MM.1S (cell line): Measurements from ENCODE around the gene RXRA.

Experiments
- DNase-seq: peaks from one replicate; pipeline ENCODE4 v3.0.0-alpha.2; 2015
- H2AFZ ChIP-seq: fragments of 300-600 bp; sonication (generic); 2 replicates; pipeline ENCODE4 v1.6.0; 2016; ENCODE audit warnings: antibody characterized with exemption, low read length
- H3F3A ChIP-seq: fragments of 300-600 bp; sonication (generic); 2 replicates; pipeline ENCODE4 v1.6.1; 2016; ENCODE audit warnings: mild to moderate bottlenecking, antibody characterized with exemption, low read length, moderate library complexity, mixed read lengths; ENCODE audit not compliant: insufficient read depth
- H3K27ac ChIP-seq: fragments of 300-600 bp; sonication (generic); 2 replicates; pipeline ENCODE4 v1.5.1; 2016; ENCODE audit warnings: mild to moderate bottlenecking, low read length
- H3K27me3 ChIP-seq: fragments of 300-600 bp; sonication (generic); replicated peaks from 2 replicates; pipeline ENCODE4 v1.6.0; 2016; ENCODE audit warnings: low read length; ENCODE audit not compliant: insufficient read depth
- H3K36me3 ChIP-seq: fragments of 300-600 bp; sonication (generic); replicated peaks from 2 replicates; pipeline ENCODE4 v1.6.1; 2016; ENCODE audit warnings: mild to moderate bottlenecking, low read length, mixed read lengths; ENCODE audit not compliant: insufficient read depth
- H3K4me1 ChIP-seq: fragments of 300-600 bp; sonication (generic); 2 replicates; pipeline ENCODE4 v1.6.1; 2016; ENCODE audit warnings: low read length, mixed read lengths
- H3K4me2 ChIP-seq: fragments of 300-600 bp; sonication (generic); 2 replicates; pipeline ENCODE4 v1.6.0; 2016; ENCODE audit warnings: low read depth, low read length
- H3K4me3 ChIP-seq: fragments of 300-600 bp; sonication (generic); 2 replicates; pipeline ENCODE4 v1.5.1; 2016; ENCODE audit warnings: low read length, mixed read lengths
- H3K79me2 ChIP-seq: fragments of 300-600 bp; sonication (generic); 2 replicates; pipeline ENCODE4 v1.6.1; 2016; ENCODE audit warnings: mixed run types, low read length, mixed read lengths
- H3K9ac ChIP-seq: fragments of 300-600 bp; sonication (generic); 2 replicates; pipeline ENCODE4 v1.6.1; 2016; ENCODE audit warnings: low read length, mixed read lengths
- H3K9me2 ChIP-seq: fragments of 300-600 bp; sonication (generic); replicated peaks from 2 replicates; pipeline ENCODE4 v1.6.1; 2016; ENCODE audit warnings: mild to moderate bottlenecking, low read length, mixed read lengths; ENCODE audit not compliant: insufficient read depth
- H3K9me3 ChIP-seq: fragments of 300-600 bp; sonication (generic); replicated peaks from 2 replicates; pipeline ENCODE4 v1.6.1; 2016; ENCODE audit warnings: mild to moderate bottlenecking, low read length, mixed read lengths; ENCODE audit not compliant: insufficient read depth
- H4K20me1 ChIP-seq: fragments of 300-600 bp; sonication (generic); 2 replicates; pipeline ENCODE4 v1.6.1; 2016; ENCODE audit warnings: mild to moderate bottlenecking, low read length, moderate library complexity, mixed read lengths; ENCODE audit not compliant: insufficient read depth
- CTCF ChIP-seq: fragments of 300-600 bp; sonication (generic); IDR thresholded peaks from 2 replicates; pipeline ENCODE4 v1.5.1; 2016; ENCODE audit warnings: antibody characterized with exemption, low read length, mixed read lengths
- EZH2 ChIP-seq: fragments of 300-600 bp; sonication (generic); optimal IDR thresholded peaks from 2 replicates; pipeline ENCODE3; 2017; ENCODE audit warnings: low read depth, mild to moderate bottlenecking, antibody characterized with exemption, low read length, mixed read lengths
- EZH2phosphoT487 ChIP-seq: fragments of 300-600 bp; sonication (generic); IDR thresholded peaks from 2 replicates; pipeline ENCODE4 v1.6.1; 2018; ENCODE audit warnings: antibody characterized with exemption, low read length

RXRA gene

GRCh38 chr9:134451700-134452458, 125.6 kb downstream of the RXRA start:
- Histone ChIP-seq H3K9me3 (no peaks in the 10 kb centered on the region), H3F3A (no peaks in the 10 kb centered on the region), H4K20me1 (no peaks in the 10 kb centered on the region), H2AFZ (no peak overlapping the region), H3K9ac (no peak overlapping the region), H3K27ac (no peak overlapping the region), H3K4me2 (no peak overlapping the region), H3K4me3 (no peak overlapping the region), H3K4me1 (no peaks in the 10 kb centered on the region), H3K79me2 (no peaks in the 10 kb centered on the region), H3K36me3 (no peaks in the 10 kb centered on the region), H3K27me3 (peaks cover 47% of the 10 kb centered on the region), H3K9me2 (no peaks in the 10 kb centered on the region)
- DNase-seq = no peak
- TF ChIP-seq EZH2phosphoT487 = no peak
- no peak for TF ChIP-seq CTCF
- no peak for TF ChIP-seq EZH2

- H3K9ac ChIP-seq = no peak overlapping the region
Measured at GRCh38 chr9:134452728-134453127, 126.5 kb downstream of the RXRA start.

GRCh38 chr9:134453776-134454475, 127.7 kb downstream of the RXRA start:
- no peaks in the 10 kb centered on the region for H3K79me2 ChIP-seq
- no peaks in the 10 kb centered on the region for H3K9me3 ChIP-seq
- no peak overlapping the region for H3K4me3 ChIP-seq
- H3K27me3 ChIP-seq = peaks cover 64% of the 10 kb centered on the region
- H4K20me1 ChIP-seq = no peaks in the 10 kb centered on the region
- H3K4me2 ChIP-seq = no peak overlapping the region
- H3K9me2 ChIP-seq = no peaks in the 10 kb centered on the region
- DNase-seq = no peak
- H3K4me1 ChIP-seq = no peaks in the 10 kb centered on the region
- no peak overlapping the region for H2AFZ ChIP-seq
- TF ChIP-seq EZH2phosphoT487 = no peak
- no peak for TF ChIP-seq CTCF
- TF ChIP-seq EZH2 = no peak
- no peaks in the 10 kb centered on the region for H3K36me3 ChIP-seq
- H3F3A ChIP-seq = no peaks in the 10 kb centered on the region
- no peak overlapping the region for H3K27ac ChIP-seq
- H3K9ac ChIP-seq = no peak overlapping the region

More at GRCh38 chr9:134452728-134453127, 126.5 kb downstream of the RXRA start:
- Histone ChIP-seq H3K9me2 (no peaks in the 10 kb centered on the region), H3F3A (no peaks in the 10 kb centered on the region), H3K36me3 (no peaks in the 10 kb centered on the region), H3K4me1 (no peaks in the 10 kb centered on the region), H4K20me1 (no peaks in the 10 kb centered on the region), H3K9me3 (no peaks in the 10 kb centered on the region), H2AFZ (no peak overlapping the region), H3K27ac (no peak overlapping the region), H3K79me2 (no peaks in the 10 kb centered on the region), H3K4me2 (no peak overlapping the region), H3K27me3 (peaks cover 52% of the 10 kb centered on the region), H3K4me3 (no peak overlapping the region)
- DNase-seq = no peak
- TF ChIP-seq EZH2 = no peak
- no peak for TF ChIP-seq EZH2phosphoT487
- no peak for TF ChIP-seq CTCF
